GM21360 (cell line): Measurements from ENCODE around the gene CHCHD6.

Experiments
- ATAC-seq: cut with Tn5 transposase; IDR thresholded peaks from one replicate; pipeline ENCODE4 v1.9.1; 2021; ENCODE audit warnings: mild to moderate bottlenecking, moderate library complexity; ENCODE audit not compliant: unreplicated experiment

CHCHD6 gene

DNA sequence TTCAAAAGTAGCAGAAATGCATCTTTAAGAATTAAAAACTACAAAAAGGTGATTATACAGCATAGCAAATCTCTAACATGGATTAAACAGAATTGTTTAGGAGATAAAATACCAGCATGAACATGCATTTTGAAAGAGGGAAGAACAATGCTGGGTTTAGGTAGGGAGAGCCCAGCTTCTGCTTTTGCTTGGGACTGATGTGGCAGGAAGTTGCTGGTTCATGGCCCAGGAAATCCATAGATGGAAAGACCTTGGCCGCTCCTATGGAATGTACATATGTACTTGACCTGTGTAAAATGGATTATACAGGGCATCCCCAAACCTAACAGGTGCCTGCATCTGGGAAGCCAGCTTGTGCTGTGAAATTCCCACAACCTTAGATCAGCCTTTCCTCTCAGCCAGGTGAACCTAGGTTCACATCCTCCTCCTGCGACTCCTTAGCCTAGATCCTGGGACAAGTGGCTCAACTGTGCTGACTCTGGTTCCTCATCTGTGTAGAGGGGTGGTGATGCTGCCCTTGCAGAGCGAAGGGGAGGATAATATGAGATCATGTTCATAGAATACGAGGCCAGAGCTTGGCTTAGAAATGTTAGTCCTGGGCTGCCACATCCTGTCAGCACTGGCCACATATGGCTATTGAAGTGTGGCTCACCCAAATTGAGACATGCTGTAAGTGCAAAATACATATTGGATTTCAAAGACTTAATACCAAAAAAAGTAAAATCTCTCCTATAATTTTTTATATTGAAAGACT is 231.9 kb downstream of the CHCHD6 start:
- no peak for ATAC-seq

DNA sequence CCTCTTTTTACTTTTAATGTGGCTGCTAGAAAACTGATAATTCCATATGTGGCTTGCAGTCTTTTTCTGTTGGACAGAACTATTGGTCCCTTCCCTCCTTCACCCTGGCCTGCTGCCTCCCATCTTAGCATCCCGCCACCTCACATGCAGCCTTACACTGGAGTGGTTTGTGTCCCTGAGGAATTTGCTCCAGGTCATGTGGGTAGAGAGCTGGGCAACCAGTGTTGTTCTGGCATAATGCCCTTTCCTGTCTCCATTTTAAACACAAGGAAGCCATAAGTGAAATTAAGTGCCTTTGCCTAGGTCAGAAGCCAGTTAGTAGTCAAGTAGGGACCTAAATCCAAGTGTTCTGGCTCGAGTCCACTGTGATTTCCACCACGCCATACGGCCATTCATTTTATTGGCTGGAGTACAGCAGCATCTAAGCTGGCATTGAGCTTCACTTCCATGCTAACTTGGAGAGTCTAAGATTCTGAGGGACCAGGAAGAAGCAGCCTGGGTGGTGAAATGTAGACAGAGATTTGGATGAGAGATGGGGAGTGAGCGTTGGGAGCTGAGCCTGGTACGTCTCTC is 232.9 kb downstream of the CHCHD6 start:
- no peak for ATAC-seq

DNA sequence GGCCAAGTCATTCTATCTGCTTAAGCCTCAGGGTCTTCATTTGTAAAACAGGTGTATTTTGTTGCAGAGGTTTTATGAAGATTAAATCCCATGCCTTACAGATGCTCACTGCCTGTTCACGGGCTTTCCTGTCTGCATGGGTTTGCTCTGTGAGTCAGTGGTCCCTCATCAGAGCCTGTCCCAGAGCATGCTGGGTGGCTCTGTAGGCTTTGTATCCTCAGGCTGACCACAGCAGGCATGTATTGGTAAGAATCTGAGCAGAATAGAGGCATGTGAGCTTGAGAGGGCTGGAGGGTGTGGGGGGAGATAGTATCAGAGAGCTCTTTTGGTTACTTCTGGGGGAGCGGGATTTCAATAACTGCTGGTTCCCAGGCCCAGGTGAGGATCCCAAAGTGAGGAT is 233.5 kb downstream of the CHCHD6 start:
- ATAC-seq: no peak

DNA sequence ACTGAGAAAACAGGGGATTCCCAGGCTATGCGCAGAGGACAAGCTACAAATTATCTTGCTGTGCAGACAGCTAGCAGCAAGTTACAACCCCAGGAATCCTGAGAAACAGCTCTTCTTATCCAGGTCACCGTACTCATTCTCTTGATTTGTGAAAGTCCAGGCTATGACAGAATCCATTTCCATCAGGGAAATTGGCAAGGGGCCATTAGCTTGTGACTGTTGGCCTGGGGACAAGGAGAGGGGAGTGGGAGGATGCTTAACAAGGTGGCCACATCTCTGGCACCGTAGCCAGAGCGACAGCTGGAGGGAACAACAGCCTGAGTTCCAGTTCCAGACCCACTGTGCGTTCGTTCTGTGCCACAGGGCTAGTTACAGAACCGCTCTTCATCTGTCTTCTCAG is 233.9 kb downstream of the CHCHD6 start:
- no peak for ATAC-seq

DNA sequence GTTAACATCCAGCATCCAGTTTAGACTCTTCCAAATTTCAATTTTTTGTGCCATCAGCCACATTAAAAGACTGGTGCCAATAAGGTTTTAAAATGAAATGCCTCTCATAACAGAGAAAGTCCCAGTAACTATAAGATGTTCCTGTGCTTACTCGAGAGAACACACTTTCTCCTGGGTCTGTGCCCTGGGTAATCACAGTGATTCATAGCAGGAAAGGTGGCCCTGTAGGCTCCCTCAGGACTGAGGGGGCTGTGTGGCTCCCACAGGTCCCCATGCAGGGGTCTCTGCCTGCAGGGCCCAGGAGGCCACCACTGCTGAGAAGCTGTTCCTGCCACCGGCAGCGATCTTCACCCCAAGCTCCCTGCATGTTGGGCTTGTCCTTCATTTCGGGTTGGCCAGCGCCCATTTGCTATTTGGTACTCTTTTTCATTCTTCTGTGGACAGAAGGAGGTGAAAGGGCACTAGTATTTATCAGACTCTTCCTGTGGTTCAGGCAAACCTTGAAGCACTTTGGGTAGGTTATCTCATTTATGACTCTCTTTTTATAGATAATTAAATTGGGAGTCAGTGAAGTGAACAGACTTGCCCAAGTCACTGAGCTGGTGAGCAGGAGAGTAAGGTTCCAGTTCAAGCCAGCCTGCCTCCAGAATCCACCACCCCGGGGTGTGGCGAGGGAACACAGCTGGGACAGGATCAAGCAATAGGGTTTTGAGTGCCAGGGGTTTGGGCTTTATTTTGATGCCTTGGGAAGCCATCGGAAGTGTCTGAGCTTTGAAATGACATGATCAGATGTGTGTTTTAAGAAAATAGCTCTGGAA is 234.7 kb downstream of the CHCHD6 start:
- ATAC-seq: no peak

DNA sequence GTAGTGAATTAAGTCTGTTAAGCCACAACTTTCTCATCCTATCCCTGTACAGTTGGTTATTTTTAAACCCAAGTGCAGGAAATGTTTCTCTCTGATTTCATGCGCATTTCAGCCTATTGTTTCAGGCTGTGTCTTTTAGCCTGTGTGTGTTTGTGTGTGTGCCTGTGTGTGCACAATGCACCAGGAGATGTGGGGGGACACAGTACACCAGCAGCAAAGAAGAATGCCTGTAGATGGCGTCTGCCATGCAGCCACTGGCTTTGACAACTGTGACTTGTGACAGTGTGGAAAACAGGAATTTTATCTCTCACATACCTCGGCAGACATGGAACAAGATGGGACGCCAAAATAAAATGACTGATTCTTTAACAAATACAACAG is 235.3 kb downstream of the CHCHD6 start:
- no peak for ATAC-seq

DNA sequence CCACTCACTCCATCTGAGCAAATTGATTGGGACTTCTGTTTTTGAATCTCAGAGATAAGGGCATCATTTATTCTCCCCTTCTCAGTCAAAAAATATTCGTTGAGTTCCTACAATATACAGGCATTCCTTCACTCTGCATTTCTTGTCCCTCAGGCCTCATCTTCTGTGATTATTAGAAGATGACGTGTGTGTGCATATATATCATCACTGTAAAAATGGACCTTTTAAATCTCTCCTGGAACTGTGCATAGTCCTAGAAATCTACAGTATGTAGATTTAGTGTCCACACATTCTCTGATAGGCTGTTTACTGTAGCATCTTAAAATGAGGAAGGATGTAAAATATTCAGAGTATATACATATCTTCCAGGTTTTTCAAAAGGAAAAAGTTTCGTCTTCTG is 235.7 kb downstream of the CHCHD6 start:
- ATAC-seq: no peak

DNA sequence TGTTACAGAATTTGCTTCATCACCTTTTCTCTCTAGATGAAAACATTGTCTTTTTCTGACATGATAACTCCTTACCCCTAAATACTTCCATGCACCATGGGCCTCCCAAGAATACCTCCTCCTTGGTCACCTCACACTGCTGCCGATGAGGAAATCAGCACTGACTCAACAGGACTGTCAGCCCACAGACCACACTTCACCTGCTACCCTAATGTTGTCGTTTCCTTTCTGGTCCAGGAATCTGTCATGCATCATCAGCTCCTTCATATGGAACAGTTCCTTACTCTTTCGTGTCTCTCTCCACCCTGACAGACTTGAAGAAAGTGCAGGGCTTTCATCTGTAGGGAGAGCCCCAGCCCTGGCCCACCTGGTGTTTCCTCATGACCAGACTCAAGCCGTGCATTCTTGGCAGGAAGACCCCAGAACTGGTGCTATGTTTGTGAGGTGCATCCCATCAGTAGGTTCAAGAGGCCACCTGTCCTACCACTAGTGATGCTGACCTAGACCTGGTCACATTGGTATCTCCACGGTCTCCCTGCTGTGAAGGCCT is 237.8 kb downstream of the CHCHD6 start:
- ATAC-seq: no peak

DNA sequence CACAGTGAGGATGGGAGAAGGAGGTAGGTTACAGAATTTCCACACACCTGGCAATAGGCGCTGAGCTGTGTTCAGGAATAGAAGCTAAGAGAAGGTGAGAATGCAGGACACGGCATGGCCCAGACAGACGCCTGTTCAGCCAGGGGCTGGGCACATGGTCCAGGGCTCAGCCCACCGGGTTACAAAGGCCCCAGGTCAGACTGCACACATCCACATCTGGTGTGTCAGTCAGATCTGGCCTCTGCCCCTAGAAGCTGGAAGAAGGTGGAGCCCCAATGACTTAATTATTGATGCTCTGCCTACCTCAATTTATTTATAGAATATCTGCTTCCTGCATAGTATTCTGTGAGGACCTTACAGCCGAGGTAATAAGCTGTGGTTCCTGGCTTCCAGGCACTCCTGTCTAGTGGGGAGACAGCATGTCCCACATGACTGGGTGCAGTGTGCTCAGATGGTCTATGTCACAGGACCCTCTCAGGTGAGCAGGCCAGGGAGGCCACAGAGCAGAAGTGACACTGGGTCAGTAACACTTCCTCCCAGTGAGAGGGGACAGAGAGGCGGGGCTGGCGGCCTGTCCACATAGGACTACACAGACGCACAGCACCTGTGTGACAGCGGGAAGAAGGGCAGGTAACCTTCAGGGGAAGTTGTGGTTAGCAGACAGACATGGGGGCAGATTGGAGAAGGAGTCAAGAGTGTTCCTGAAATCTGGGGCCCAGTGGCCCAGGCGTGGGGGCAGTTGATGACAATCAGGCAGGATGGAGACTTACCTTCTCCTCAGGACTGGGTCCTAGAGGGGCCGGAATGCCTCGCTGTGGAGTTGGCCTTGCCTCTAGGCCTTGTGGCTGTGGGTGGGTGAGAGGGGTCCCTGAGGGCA is 240.3 kb downstream of the CHCHD6 start:
- no peak for ATAC-seq

DNA sequence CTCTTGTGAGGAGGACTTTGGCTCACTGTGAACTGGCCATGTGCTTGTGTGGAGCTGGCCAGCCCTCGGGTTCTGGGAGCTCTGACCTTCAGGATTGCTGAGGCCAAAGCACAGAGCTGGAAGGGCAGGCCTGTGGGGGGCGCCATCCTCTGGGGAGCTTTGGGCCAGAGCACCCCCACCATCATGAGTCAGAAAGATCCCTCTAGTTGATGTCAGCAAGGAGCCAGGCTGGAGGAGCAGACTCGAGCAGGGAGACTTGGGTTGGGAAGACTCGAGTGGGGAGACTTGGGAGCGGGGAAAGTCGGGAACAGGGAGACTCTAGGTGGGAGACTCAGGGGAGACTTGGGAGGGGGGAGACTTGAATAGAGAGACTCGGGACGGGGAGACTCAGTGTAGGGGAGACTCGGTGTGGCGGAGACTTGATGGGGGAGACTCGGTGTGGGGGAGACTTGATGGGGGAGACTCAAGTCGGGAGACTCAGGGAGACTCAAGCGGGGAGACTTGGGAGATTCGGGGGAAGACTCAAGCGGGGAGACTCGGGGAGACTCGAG is 241.2 kb downstream of the CHCHD6 start:
- no peak for ATAC-seq

DNA sequence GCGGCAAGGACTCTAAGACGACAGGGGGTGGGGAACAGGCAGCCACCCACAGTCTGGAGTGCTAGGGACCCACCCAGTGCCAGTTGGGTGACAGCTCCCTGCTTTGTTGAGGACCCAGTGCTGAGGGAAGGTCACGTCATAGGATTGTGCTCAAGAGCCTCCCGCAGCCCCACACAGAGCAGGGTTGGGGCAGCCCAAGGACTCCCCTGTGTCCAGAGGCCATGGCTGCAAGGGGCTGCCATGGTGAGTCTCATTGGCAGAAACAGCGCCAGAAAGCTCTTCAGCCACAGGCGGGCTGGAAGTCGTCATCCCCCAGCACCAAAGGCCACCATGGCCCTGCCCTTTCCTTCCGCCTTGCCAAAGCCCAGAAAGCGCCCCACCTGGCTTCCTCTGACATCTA is 241.9 kb downstream of the CHCHD6 start:
- no peak for ATAC-seq

DNA sequence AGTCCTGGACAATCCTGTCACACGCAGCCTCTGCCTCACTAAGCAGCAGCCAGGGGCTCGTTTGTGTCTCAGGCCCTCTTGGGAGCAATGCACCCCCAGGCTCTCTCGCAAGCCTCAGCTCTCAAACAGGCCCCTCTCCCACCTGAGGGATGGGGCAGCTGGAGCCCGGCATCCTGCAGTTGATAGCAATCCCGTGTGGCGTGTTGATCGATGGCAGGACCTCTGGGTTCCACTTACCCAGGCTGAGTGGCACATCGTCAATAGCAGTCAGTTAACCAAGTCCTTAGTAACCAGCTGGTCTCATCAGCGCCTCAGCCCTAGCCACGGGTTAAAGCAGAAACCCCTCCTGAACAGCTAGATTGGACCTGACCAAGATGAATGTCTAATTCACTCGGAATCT is 242.4 kb downstream of the CHCHD6 start:
- ATAC-seq: no peak

DNA sequence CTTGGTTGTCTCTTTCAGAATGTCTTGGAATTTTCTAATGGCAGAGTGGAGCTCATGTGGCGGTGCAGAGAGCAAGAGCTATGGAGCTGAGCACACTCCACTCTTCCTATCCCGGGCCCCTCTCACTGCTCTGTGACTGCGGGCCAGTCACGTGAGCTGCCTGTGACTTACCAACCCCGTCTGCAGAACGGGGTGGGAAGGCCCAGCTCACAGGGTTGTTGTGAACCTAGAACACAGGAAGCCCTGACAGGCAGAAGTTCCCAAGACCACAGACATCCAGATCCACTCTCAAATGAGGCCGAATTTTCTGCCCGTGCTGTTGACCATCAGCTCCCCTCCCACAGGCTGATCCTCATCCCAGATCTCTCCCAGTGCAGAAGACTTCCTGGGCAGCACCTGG is 243.4 kb downstream of the CHCHD6 start:
- ATAC-seq: no peak

DNA sequence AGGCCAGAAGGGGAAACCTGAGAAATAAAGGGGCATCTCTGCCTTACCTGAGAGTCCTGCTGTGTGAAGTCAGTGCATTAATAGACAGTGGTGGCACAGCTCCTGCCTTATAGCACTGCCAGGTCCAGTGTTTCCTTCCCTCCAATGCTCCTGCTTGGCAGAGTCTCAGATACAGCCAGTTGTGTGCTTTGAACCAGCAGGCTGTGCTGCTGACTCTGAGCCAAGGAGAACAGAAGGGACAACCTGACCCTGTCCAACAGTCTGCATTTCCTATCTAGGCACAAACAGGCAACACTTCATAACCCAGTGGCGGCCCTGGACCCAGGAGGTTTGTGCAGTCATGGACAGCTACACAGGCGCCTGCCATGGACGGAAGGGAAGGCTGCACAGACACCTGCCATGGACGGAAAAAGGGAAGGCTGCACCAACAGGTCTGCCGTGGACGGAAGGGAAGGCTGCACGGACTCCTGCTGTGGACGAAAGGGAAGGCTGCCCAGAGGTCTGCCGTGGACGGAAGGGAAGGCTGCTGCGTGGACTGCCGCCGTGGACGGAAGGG is 245.0 kb downstream of the CHCHD6 start:
- ATAC-seq: no peak

DNA sequence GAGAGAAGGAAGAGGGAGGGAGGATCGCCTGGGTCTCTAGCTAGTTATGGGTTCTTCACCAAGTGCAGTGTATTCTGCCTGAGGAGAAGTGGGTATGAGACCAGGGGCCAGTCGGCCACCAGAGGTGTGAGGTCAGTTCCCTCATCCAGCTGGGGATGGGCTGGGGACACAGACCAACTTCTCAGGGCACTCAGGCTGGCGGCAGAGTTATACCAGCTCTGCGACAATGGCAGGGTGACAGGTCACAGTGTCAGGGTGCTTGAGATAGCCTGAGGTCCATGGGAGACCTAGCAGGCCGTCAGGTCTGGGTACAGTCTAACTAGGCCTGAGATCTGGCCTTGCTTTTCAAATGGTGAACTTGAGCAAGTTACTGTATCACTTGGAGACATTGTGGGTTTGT is 247.5 kb downstream of the CHCHD6 start:
- no peak for ATAC-seq

DNA sequence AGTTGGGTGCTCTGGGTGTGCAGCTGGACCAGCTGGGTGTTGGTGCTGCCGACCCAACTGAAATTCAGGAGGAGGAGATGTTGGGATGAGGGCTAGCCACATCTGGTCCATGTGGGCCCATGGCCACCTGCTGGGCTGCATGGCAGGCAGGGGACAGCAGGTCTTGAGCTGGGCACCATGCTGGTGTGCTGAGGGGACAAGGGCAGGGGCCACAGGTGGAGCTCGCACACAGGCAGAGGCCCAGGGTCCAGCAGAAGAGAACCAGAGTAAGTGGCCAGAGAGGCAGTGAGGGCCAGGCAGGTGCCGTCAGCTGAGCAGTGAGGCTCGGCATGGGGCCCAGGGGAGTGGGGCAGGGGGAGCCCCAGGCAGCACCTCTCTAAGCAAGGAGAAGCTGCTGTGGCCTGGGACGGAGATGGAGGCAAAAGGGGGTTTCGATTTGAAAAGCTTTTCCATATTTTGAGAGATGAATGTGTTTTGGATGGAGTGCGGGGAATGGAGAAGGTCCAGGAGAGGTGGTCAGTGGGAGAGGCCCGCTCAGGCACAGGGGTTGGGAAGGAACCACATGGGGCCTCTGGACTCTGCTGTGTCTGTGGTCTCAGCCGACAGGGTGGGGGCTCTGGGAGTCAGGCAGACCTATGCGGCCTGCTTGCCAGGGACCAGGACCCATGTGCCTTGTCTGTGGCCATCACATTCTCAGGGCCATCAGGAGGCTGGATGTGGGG is 248.4 kb downstream of the CHCHD6 start:
- ATAC-seq: no peak

DNA sequence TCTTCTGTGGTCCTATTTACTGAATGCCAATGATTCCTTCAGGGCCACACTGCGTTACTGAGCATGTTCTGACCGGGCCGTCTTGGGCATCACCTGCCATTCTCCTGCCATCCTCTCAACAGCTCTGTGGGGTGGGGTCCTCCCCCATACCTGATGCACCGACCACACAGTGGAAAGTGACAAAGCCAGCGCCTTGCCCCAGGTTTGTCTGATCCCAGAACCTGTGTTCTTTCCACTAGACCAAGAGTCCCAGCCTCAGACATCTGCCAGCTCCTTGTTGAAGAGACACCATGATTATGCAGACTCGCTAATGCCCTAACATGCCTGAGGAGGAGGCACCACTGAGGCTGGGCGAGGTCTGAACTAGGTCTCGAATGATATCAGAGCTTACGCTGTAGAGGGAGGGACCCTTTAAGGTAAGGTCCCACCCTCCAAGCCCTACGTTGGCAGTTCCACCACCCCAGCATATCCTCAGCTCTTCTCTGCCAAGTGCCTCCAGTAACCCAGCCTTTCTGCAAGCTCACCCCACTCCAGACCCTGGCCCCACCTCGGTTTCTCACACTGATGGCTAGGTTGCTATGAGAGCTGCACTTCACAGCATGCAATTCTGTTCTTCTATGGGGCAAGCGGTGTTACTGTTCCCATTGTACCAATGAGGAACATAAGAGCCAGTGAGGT is 249.1 kb downstream of the CHCHD6 start:
- no peak for ATAC-seq

DNA sequence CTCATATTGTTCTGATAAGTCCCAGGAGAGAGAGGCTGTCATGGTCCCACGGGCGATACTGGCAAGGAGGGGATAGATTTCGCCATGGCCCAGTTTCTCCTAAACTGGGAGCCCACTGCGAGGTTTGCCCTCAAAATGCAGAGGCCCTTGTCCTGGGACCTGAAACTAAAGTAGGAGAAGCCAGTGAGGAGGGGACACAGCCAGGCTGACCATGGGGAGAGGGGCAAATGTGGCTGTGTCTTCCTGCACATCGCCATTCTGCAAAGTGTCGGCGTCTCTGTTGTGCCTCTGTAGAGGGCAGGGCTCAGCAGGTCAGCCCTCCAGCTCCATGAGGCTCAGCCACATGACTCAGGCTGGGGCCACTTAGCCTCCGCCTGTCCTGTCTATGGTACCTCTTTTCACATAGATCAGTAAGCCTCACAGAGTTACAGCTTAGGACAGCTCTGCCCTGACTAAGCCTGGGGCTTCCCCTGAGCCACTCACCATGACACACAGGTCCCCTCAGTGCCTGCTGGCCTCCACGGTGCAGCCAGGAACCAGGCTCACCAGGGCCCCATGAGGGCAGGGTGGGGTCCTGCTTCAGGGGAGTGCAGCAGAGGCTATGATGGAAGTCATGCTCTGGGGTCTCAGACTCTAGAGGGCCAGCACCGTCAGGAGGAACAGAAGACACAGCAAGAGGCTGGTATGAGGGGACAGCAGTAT is 250.3 kb downstream of the CHCHD6 start:
- ATAC-seq: no peak
